GM12878 (cell line): ENCODE measurements around the gene LEFTY1. TPM values are rescaled to one million over a fixed set of nuclear protein-coding genes. Genes with fewer than 3 reads are reported as not detected.

Source experiments
- ATAC-seq: fragments of 200-7000 bp; cut with Tn5 transposase; 3 replicates; pipeline ENCODE4 v1.9.1; 2020; ENCODE audit warnings: mild to moderate bottlenecking, moderate library complexity
- BruUV-seq: library from RNA; stranded (reverse); fragments of 400-500 nt; replicated peaks from 2 replicates; lab custom pipeline; 2021; lab: Mats Ljungman, UMichigan
- CTCF ChIA-PET: fragments of 300-600 bp; sonication (Branson Sonifier 250); formaldehyde crosslinking; extraction: SDS; loops from one replicate; lab custom pipeline; 2021; ENCODE audit warnings: inconsistent platforms; lab: Yijun Ruan, JAX
- POLR2A ChIA-PET: fragments of 350-600 bp; formaldehyde crosslinking; extraction: SDS; loops from one replicate; lab custom pipeline; 2021; ENCODE audit warnings: inconsistent platforms; lab: Charles Lee
- RAD21 ChIA-PET: fragments of 300-600 bp; sonication (Branson Sonifier 250); formaldehyde crosslinking; loops from one replicate; lab custom pipeline; 2023; ENCODE audit warnings: antibody characterized with exemption; ENCODE audit not compliant: unreplicated experiment; lab: Charles Lee
- SMC1A ChIA-PET: fragments of 300-600 bp; sonication (Branson Sonifier 250); formaldehyde crosslinking; loops from one replicate; lab custom pipeline; 2023; ENCODE audit not compliant: unreplicated experiment, uncharacterized antibody; lab: Charles Lee
- DNase-seq: peaks from one replicate; pipeline ENCODE4 v3.0.0-alpha.2; 2011; ENCODE audit warnings: low read depth, low spot score
- FAIRE-seq: peaks from 3 replicates; lab custom pipeline; 2011; peaks lifted over from hg19 to GRCh38; lab: Jason Lieb, UNC
- H2AFZ ChIP-seq: 2 replicates; pipeline ENCODE4 v1.6.0; 2011; ENCODE audit warnings: low read depth, low read length, control low read depth; ENCODE audit not compliant: control insufficient read depth
- H3K27ac ChIP-seq: 2 replicates; pipeline ENCODE4 v1.5.1; 2011; ENCODE audit warnings: control low read depth; ENCODE audit not compliant: control insufficient read depth, insufficient read depth
- H3K27me3 ChIP-seq, 2 experiments: replicated peaks in 1 of 2; 2 replicates each; pipeline versions ENCODE4 v1.6.0 to v1.6.1; 2011; ENCODE audit warnings: low read length in 1 of 2; ENCODE audit not compliant: control insufficient read depth in 2 of 2, insufficient read depth in 2 of 2
- H3K36me3 ChIP-seq, 2 experiments: 2 replicates each; pipeline ENCODE4 v1.5.1; 2011; ENCODE audit warnings: low read length in 1 of 2; ENCODE audit not compliant: control insufficient read depth in 2 of 2, insufficient read depth in 2 of 2
- H3K4me1 ChIP-seq: 2 replicates; pipeline ENCODE4 v1.6.1; 2011; ENCODE audit warnings: mild to moderate bottlenecking, low read length, moderate library complexity, mixed read lengths; ENCODE audit not compliant: control insufficient read depth, insufficient read depth
- H3K4me2 ChIP-seq: 2 replicates; pipeline ENCODE4 v1.6.0; 2011; ENCODE audit warnings: control low read depth; ENCODE audit not compliant: control insufficient read depth, insufficient read depth
- H3K4me3 ChIP-seq: fragments of 200-600 bp; sonication (generic); 2 replicates; pipeline ENCODE4 v1.5.1; 2016
- H3K79me2 ChIP-seq: 2 replicates; pipeline ENCODE4 v1.6.0; 2011; ENCODE audit warnings: low read length; ENCODE audit not compliant: control insufficient read depth, insufficient read depth
- H3K9ac ChIP-seq: 2 replicates; pipeline ENCODE4 v1.8.0; 2011; ENCODE audit warnings: low read length, control low read depth, mixed read lengths; ENCODE audit not compliant: control insufficient read depth, insufficient read depth
- H3K9me3 ChIP-seq: replicated peaks from 3 replicates; pipeline ENCODE4 v1.5.1; 2011; ENCODE audit warnings: mild to moderate bottlenecking, low read length; ENCODE audit not compliant: control insufficient read depth, insufficient read depth
- H4K20me1 ChIP-seq: 2 replicates; pipeline ENCODE4 v1.6.0; 2011; ENCODE audit not compliant: control insufficient read depth, insufficient read depth
- ASH2L ChIP-seq: fragments of 300-600, 200-600 bp; sonication (generic); IDR thresholded peaks from 2 replicates; pipeline ENCODE4 v1.6.1; 2017; ENCODE audit warnings: low read depth, mild to moderate bottlenecking, borderline replicate concordance
- CEBPZ ChIP-seq: fragments of 150-350 bp; IDR thresholded peaks from 2 replicates; pipeline ENCODE4 v1.6.1; 2016; ENCODE audit warnings: low read depth, low read length
- CHD4 ChIP-seq: fragments of 200-600 bp; sonication (generic); IDR thresholded peaks from 2 replicates; pipeline ENCODE4 v1.6.1; 2016; ENCODE audit warnings: mild to moderate bottlenecking
- EED ChIP-seq: sonication (generic); IDR thresholded peaks from 2 replicates; pipeline ENCODE4 v1.6.1; 2016; ENCODE audit warnings: antibody characterized with exemption, low read depth
- EGR1 ChIP-seq, 2 experiments: IDR thresholded peaks; 1 replicate in 1 of 2; 2 replicates in 1 of 2; pipeline ENCODE4 v1.6.1; 2011 to 2012; ENCODE audit warnings: low read depth in 2 of 2, low read length in 2 of 2, borderline replicate concordance in 1 of 2, mild to moderate bottlenecking in 1 of 2, moderate library complexity in 1 of 2
- ELK1 ChIP-seq: IDR thresholded peaks from 2 replicates; pipeline ENCODE4 v1.6.1; 2012; ENCODE audit warnings: low read depth, low read length, improper control_type of control experiment
- FOXM1 ChIP-seq: IDR thresholded peaks from 2 replicates; pipeline ENCODE4 v1.6.1; 2012; ENCODE audit warnings: low read depth, mild to moderate bottlenecking, inconsistent platforms, low read length, moderate library complexity
- JUND ChIP-seq: IDR thresholded peaks from 2 replicates; pipeline ENCODE4 v1.6.1; 2012; ENCODE audit warnings: low read depth, mild to moderate bottlenecking, low read length, improper control_type of control experiment, moderate library complexity
- KAT2A ChIP-seq: conservative IDR thresholded peaks from 2 replicates; pipeline ENCODE4 v1.6.1; 2011; ENCODE audit warnings: low read depth, low read length; ENCODE audit not compliant: control insufficient read depth
- LARP7 ChIP-seq: fragments of 450-650 bp; IDR thresholded peaks from 2 replicates; pipeline ENCODE4 v1.6.1; 2017; ENCODE audit warnings: mild to moderate bottlenecking
- NFXL1 ChIP-seq: fragments of 450-650 bp; IDR thresholded peaks from 2 replicates; pipeline ENCODE4 v1.6.1; 2017; ENCODE audit warnings: antibody characterized with exemption, mild to moderate bottlenecking, borderline replicate concordance
- NR2F1 ChIP-seq: fragments of 450-650 bp; conservative IDR thresholded peaks from 2 replicates; pipeline ENCODE4 v1.6.1; 2017; ENCODE audit warnings: mild to moderate bottlenecking
- SPI1 ChIP-seq: IDR thresholded peaks from 2 replicates; pipeline ENCODE4 v1.6.1; 2011; ENCODE audit warnings: low read depth, mild to moderate bottlenecking, low read length, moderate library complexity, borderline replicate concordance; ENCODE audit not compliant: insufficient read depth
- SUPT20H ChIP-seq: IDR thresholded peaks from 2 replicates; pipeline ENCODE4 v1.6.1; 2011; ENCODE audit warnings: low read depth, mild to moderate bottlenecking, low read length, moderate library complexity, borderline replicate concordance; ENCODE audit not compliant: control insufficient read depth
- TARDBP ChIP-seq: IDR thresholded peaks from 2 replicates; pipeline ENCODE4 v1.6.1; 2016; ENCODE audit warnings: borderline replicate concordance
- ZNF687 ChIP-seq: fragments of 450-650 bp; IDR thresholded peaks from 2 replicates; pipeline ENCODE4 v1.6.1; 2017; ENCODE audit warnings: mild to moderate bottlenecking, moderate library complexity
- WGBS: methylation state at CpG from one replicate; pipeline ENCODE4 v1.1.6; 2016; ENCODE audit warnings: low lambda C conversion rate; ENCODE audit not compliant: insufficient replicate concordance, insufficient coverage; ENCODE audit errors: missing lambda C conversion rate; 5-methylcytosine and 5-hydroxymethylcytosine counted together
- in situ Hi-C: fragments of 300-500 bp; cut with MboI; formaldehyde crosslinking; loops from 9 replicates; pipeline ENCODE4 v1.14.3; 2018; ENCODE audit warnings: mixed read lengths
- intact Hi-C: fragments of 100-400 bp; cut with micrococcal nuclease; formaldehyde crosslinking; loops from one replicate; pipeline ENCODE4 v1.14.2; 2022; ENCODE audit not compliant: unreplicated experiment
- polyA plus RNA-seq, 11 experiments: library from polyadenylated mRNA; depleted of rRNA in 4 of 11; unstranded in 6 of 11; stranded (reverse) in 5 of 11; fragments of >200 nt; fragmentation: Nextera tagmentation in 4 of 11; fragmentation: Illumina TruSeq in 1 of 11; extraction: Ambion mirVana in 4 of 11; extraction: Trizol in 1 of 11; gene quantifications; 1 replicate in 1 of 11; 2 replicates in 10 of 11; pipeline versions ENCODE4 v1.2.1 to v1.2.3, GENCODE V29; 2011 to 2016; ENCODE audit warnings: inconsistent platforms in 2 of 11, missing spikeins in 2 of 11, low read depth in 1 of 11
- total RNA-seq, 4 experiments: library from RNA; depleted of rRNA in 3 of 4; stranded (reverse); fragments of >200 nt in 3 of 4; fragmentation: Illumina TruSeq in 1 of 4; extraction: Trizol in 1 of 4; gene quantifications; 2 replicates each; pipeline versions ENCODE4 v1.2.1 to v1.2.3, GENCODE V29; 2013 to 2021

LEFTY1 gene
- total and polyA plus RNA-seq, 10 of the 15 experiments (the other 5 are each of a cell fraction or from before 2014, with no cell fraction given), result 0.06 TPM; not detected in 8

- TF ChIP-seq KAT2A, result no peak
- no peak for TF ChIP-seq EED
- TF ChIP-seq TARDBP, result no peak
- TF ChIP-seq NR2F1, result no peak
- TF ChIP-seq, all 136 proteins: peak for 0
Measured at GRCh38 chr1:225906467-225906866, 17.5 kb upstream of the LEFTY1 start (continued).

- in situ Hi-C loops, result no loop called here
- TF ChIP-seq SUPT20H, result no peak
- TF ChIP-seq CEBPZ, result no peak
- no peak for TF ChIP-seq ELK1
- TF ChIP-seq ZNF687, result no peak
- TF ChIP-seq SPI1, result no peak
- TF ChIP-seq FOXM1, result no peak
- no peak for TF ChIP-seq JUND
- no peak for TF ChIP-seq EGR1 (IDR thresholded peaks at IDR 0.05; ENCODE audit: borderline replicate concordance in 1 of 2, low read depth in 2 of 2, low read length in 2 of 2)
- no peak for TF ChIP-seq CHD4
- no peak for TF ChIP-seq NFXL1
- TF ChIP-seq ASH2L, result no peak
- TF ChIP-seq LARP7, result no peak
Measured at GRCh38 chr1:225903623-225904022, 14.7 kb upstream of the LEFTY1 start.

More at GRCh38 chr1:225903623-225904022, 14.7 kb upstream of the LEFTY1 start:
- ChIA-PET POLR2A (interaction anchor here (0.6 to 1.0 kb wide), 2 partner anchors 12 to 159 kb away, joined by 3 read pairs; partner anchors contain the start of gene H3-3A), RAD21 (no interaction called here), CTCF (interaction anchor here (1.5 to 2.6 kb wide), 2 partner anchors 59 to 126 kb away, joined by 3 to 5 read pairs; partner anchors contain the start of gene SRP9), SMC1A (no interaction called here)
- Histone ChIP-seq H3K4me2 (no peak overlapping the region), H3K27ac (no peak overlapping the region), H3K36me3 (no peaks in the 10 kb centered on the region), H3K4me3 (no peak overlapping the region), H3K4me1 (no peaks in the 10 kb centered on the region; the same call in 1 of the 2 replicates), H3K9ac (no peak overlapping the region), H3K9me3 (no peaks in the 10 kb centered on the region), H2AFZ (no peak overlapping the region), H3K79me2 (no peaks in the 10 kb centered on the region), H3K27me3 (no peaks in the 10 kb centered on the region), H4K20me1 (no peaks in the 10 kb centered on the region)
- WGBS, result 82% methylated on average over 4 of the region's 4 CpGs
- BruUV-seq, result no TSS peak
- intact Hi-C loops, result no loop called here
- DNase-seq, result no peak
- ATAC-seq, result no peak
- FAIRE-seq, result no peak
